DND-41 (cell line): ENCODE results near the gene DHX15.

ENCODE experiments used
- ATAC-seq: fragments of 200-7000 bp; cut with Tn5 transposase; 3 replicates; pipeline ENCODE4 v1.9.1; 2021; ENCODE audit warnings: low read depth; ENCODE audit not compliant: insufficient read depth
- DNase-seq: peaks from one replicate; pipeline ENCODE4 v3.0.0-alpha.2; 2020
- H2AFZ ChIP-seq: 2 replicates; pipeline ENCODE4 v1.6.0; 2012; ENCODE audit warnings: low read depth, low read length
- H3K27ac ChIP-seq: 2 replicates; pipeline ENCODE4 v1.5.1; 2012; ENCODE audit warnings: low read length, inconsistent platforms
- H3K27me3 ChIP-seq: fragments of 200-600 bp; sonication (generic); 2 replicates; pipeline ENCODE4 v1.6.0; 2012; ENCODE audit warnings: low read length, mild to moderate bottlenecking, inconsistent platforms; ENCODE audit not compliant: insufficient read depth, poor library complexity
- H3K36me3 ChIP-seq: 2 replicates; pipeline ENCODE4 v1.5.1; 2012; ENCODE audit warnings: low read length, inconsistent platforms; ENCODE audit not compliant: insufficient read depth
- H3K4me1 ChIP-seq: 2 replicates; pipeline ENCODE4 v1.5.1; 2012; ENCODE audit warnings: mild to moderate bottlenecking, low read length; ENCODE audit not compliant: insufficient read depth
- H3K4me2 ChIP-seq: 2 replicates; pipeline ENCODE4 v1.6.0; 2012; ENCODE audit warnings: mild to moderate bottlenecking, moderate library complexity, low read length, inconsistent platforms; ENCODE audit not compliant: insufficient read depth
- H3K4me3 ChIP-seq, 2 experiments: fragments of 200-600 bp in 1 of 2; shearing (Covaris generic) in 1 of 2; 2 replicates each; pipeline ENCODE4 v1.5.1; 2012 to 2016; ENCODE audit warnings: inconsistent platforms in 2 of 2, low read length in 2 of 2, mild to moderate bottlenecking in 2 of 2, low read depth in 1 of 2, moderate library complexity in 1 of 2
- H3K79me2 ChIP-seq: 2 replicates; pipeline ENCODE4 v1.6.0; 2012; ENCODE audit warnings: low read length, inconsistent platforms; ENCODE audit not compliant: insufficient read depth
- H3K9ac ChIP-seq: 2 replicates; pipeline ENCODE4 v1.6.0; 2012; ENCODE audit warnings: low read depth, mild to moderate bottlenecking, inconsistent platforms, low read length, moderate library complexity
- H3K9me3 ChIP-seq: 2 replicates; pipeline ENCODE4 v1.5.1; 2012; ENCODE audit warnings: low read length, moderate library complexity, mild to moderate bottlenecking, inconsistent platforms; ENCODE audit not compliant: insufficient read depth, severe bottlenecking
- H4K20me1 ChIP-seq: 2 replicates; pipeline ENCODE4 v1.6.0; 2012; ENCODE audit warnings: low read length; ENCODE audit not compliant: insufficient read depth
- EZH2 ChIP-seq: IDR thresholded peaks from 3 replicates; pipeline ENCODE4 v1.6.1; 2012; ENCODE audit warnings: borderline replicate concordance, low read depth, mild to moderate bottlenecking, moderate library complexity, low read length, inconsistent platforms; ENCODE audit not compliant: severe bottlenecking
- TF ChIP-seq, protein P1 (sequence below): IDR thresholded peaks from 2 replicates; pipeline ENCODE4 v1.5.1; 2012; ENCODE audit warnings: borderline replicate concordance, low read length, moderate library complexity, mild to moderate bottlenecking; ENCODE audit not compliant: poor library complexity, severe bottlenecking; ENCODE audit errors: extremely low read depth

Gene DHX15

DNA sequence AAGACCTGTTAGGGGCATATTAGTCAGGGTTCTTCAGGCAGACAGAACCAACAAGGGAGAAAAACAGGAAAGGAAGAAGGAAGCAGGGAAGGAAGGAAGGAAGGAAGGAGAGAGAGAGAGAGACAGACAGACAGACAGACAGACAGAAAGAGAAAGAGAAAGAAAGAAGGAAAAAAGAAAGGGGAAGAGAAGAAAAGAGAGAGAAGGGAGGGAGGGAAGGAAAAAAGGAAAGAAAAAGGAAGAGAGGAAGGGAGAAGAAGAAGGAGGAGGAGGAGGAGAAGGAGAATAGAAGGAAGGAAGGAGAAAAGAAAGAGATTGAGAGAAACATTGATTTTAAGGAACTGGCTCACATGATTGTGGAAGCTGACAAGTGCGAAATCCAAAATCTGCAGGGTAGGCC is 89.0 kb downstream of the DHX15 start:
- H3K4me2 ChIP-seq: no peak overlapping the region

GRCh38 chr4:24489870-24490269 is 94.5 kb downstream of the DHX15 start:
- no peak overlapping the region for H3K27ac ChIP-seq
- H3K79me2 ChIP-seq: no peaks in the 10 kb centered on the region
- no peaks in the 10 kb centered on the region for H3K27me3 ChIP-seq
- TF ChIP-seq, protein P1, sequence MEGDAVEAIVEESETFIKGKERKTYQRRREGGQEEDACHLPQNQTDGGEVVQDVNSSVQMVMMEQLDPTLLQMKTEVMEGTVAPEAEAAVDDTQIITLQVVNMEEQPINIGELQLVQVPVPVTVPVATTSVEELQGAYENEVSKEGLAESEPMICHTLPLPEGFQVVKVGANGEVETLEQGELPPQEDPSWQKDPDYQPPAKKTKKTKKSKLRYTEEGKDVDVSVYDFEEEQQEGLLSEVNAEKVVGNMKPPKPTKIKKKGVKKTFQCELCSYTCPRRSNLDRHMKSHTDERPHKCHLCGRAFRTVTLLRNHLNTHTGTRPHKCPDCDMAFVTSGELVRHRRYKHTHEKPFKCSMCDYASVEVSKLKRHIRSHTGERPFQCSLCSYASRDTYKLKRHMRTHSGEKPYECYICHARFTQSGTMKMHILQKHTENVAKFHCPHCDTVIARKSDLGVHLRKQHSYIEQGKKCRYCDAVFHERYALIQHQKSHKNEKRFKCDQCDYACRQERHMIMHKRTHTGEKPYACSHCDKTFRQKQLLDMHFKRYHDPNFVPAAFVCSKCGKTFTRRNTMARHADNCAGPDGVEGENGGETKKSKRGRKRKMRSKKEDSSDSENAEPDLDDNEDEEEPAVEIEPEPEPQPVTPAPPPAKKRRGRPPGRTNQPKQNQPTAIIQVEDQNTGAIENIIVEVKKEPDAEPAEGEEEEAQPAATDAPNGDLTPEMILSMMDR: no peak
- no peak for TF ChIP-seq EZH2
- no peak overlapping the region for H3K4me2 ChIP-seq
- no peak overlapping the region for H2AFZ ChIP-seq
- no peak for ATAC-seq
- no peaks in the 10 kb centered on the region for H4K20me1 ChIP-seq
- no peaks in the 10 kb centered on the region for H3K36me3 ChIP-seq
- no peaks in the 10 kb centered on the region for H3K9me3 ChIP-seq
- H3K4me3 ChIP-seq: no peak overlapping the region
- no peaks in the 10 kb centered on the region for H3K4me1 ChIP-seq
- no peak overlapping the region for H3K9ac ChIP-seq
- no peak for DNase-seq

More for the DNA sequence above, 89.0 kb downstream of the DHX15 start:
- no peak for TF ChIP-seq EZH2
- TF ChIP-seq, protein P1: no peak
- Histone ChIP-seq H3K27ac (no peak overlapping the region), H3K36me3 (no peaks in the 10 kb centered on the region), H2AFZ (no peak overlapping the region), H3K4me1 (no peaks in the 10 kb centered on the region), H3K27me3 (no peaks in the 10 kb centered on the region), H3K9ac (no peak overlapping the region), H4K20me1 (no peaks in the 10 kb centered on the region), H3K79me2 (no peaks in the 10 kb centered on the region), H3K4me3 (no peak overlapping the region), H3K9me3 (no peaks in the 10 kb centered on the region)
- DNase-seq (no peak), ATAC-seq (no peak)

DNA sequence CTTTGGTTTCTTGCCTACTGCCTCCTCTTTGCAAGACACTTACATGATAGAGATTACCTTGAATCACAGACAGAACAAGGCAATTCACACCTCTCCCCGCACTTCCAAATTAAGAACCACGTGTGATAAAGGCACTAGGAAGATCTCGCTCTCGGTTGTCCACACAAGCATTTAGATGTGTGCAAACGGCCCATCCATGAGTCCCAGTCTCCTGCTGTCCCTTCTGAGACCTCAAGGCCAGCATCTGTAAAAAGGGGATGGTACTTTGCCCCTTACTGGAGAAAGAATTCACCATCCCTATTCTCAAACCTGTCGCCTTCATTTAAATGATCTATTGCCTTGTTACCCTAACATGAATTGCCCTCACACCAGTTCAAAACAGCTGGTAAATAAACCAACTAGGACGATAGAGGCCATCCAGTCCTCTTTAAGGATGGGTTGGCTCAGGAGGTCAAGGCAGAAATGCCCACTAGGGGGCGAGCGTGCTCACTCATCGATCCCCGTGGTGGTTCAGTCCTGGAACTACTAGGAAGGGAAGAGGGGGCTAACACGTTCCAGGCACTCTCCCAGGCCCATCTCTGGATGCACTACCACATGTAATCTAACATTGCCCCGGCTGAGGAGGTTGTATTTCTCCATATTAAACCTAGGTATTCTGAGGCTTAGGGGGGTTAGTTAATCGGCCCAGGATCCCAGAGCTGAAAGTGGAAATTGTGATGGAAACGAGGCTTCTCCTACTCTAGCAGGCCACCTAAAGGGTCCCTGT is 95.8 kb downstream of the DHX15 start:
- H3K27me3 ChIP-seq: no peaks in the 10 kb centered on the region
- no peaks in the 10 kb centered on the region for H3K79me2 ChIP-seq
- H3K9me3 ChIP-seq: no peaks in the 10 kb centered on the region
- H3K9ac ChIP-seq: no peak overlapping the region
- no peak overlapping the region for H3K27ac ChIP-seq
- ATAC-seq (peak; percentile 93), DNase-seq (peak; percentile 67)
- TF ChIP-seq EZH2: no peak
- TF ChIP-seq, protein P1: peak; percentile 84
- H4K20me1 ChIP-seq: no peaks in the 10 kb centered on the region
- no peak overlapping the region for H3K4me3 ChIP-seq
- H2AFZ ChIP-seq: no peak overlapping the region
- H3K4me2 ChIP-seq: no peak overlapping the region
- no peaks in the 10 kb centered on the region for H3K36me3 ChIP-seq
- H3K4me1 ChIP-seq: no peaks in the 10 kb centered on the region

DNA sequence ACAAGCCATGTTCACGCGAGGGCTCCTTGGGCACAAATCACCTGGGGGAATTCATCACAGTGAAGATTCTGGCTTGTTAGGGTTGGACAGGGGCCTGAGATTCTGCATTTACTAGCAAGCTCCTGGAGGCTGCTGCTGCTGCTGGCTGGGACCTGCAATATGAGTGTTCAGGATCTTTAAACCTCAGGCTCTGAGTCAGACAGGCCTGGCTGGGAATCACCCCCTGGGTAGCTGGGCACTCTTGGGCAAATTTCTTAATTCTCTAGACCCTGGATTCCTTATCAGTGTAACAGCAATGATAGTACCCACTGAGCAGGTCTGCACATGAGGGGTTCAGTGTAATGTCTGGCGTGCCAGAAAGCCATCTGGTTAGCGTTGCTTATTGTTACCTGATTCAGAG is 101.5 kb downstream of the DHX15 start:
- Histone ChIP-seq H3K79me2 (no peaks in the 10 kb centered on the region), H3K36me3 (no peaks in the 10 kb centered on the region), H4K20me1 (no peaks in the 10 kb centered on the region), H2AFZ (no peak overlapping the region), H3K27me3 (no peaks in the 10 kb centered on the region), H3K9ac (no peak overlapping the region), H3K4me2 (no peak overlapping the region), H3K4me3 (no peak overlapping the region), H3K4me1 (no peaks in the 10 kb centered on the region), H3K27ac (no peak overlapping the region), H3K9me3 (no peaks in the 10 kb centered on the region)
- ATAC-seq (no peak), DNase-seq (no peak)
- TF ChIP-seq, protein P1: no peak
- TF ChIP-seq EZH2: no peak
